Lower lobe of right lung (tissue), 2 donors: Measurements from ENCODE around the gene TCP10L. TPM values are rescaled to one million over a fixed set of nuclear protein-coding genes. Genes with fewer than 3 reads are reported as not detected.

ENCODE experiments used
- ATAC-seq, 2 donors: fragments of 200-7000 bp; cut with Tn5 transposase; one replicate each; pipeline ENCODE4 v1.9.1; 2020 to 2022; ENCODE audit warnings: mild to moderate bottlenecking in 2 of 2, moderate library complexity in 2 of 2
- DNase-seq: peaks from one replicate; pipeline ENCODE4 v3.0.0-alpha.2; 2020
- H3K27ac ChIP-seq: fragments of 200-600 bp; one replicate; pipeline ENCODE4 v1.8.0; 2022
- H3K27me3 ChIP-seq: fragments of 200-600 bp; one replicate; pipeline ENCODE4 v1.8.0; 2022; ENCODE audit warnings: low read depth
- H3K36me3 ChIP-seq: fragments of 200-600 bp; one replicate; pipeline ENCODE4 v1.8.0; 2022; ENCODE audit warnings: mild to moderate bottlenecking
- H3K4me1 ChIP-seq: fragments of 200-600 bp; one replicate; pipeline ENCODE4 v1.8.0; 2022
- H3K4me3 ChIP-seq: fragments of 200-600 bp; one replicate; pipeline ENCODE4 v1.8.0; 2022; ENCODE audit warnings: mild to moderate bottlenecking
- H3K9me3 ChIP-seq: fragments of 200-600 bp; one replicate; pipeline ENCODE4 v1.8.0; 2022
- intact Hi-C: fragments of 100-400 bp; cut with DNase I; formaldehyde crosslinking; loops from one replicate; pipeline ENCODE4 v1.11.0; 2022
- total RNA-seq: library from RNA; stranded (reverse); fragmentation: NEBNext Ultra II Directional; extraction: Animal tissue kit (Norgen Biotek cat#: 25700); gene quantifications from one replicate; pipeline ENCODE4 v1.2.1, GENCODE V29; 2021
- TF ChIP-seq, protein P1 (sequence below): fragments of 200-600 bp; IDR thresholded peaks from one replicate; pipeline ENCODE4 v1.8.0; 2022; ENCODE audit warnings: antibody characterized with exemption, mild to moderate bottlenecking
- donor health status: DM: no; HTN: yes; CAD: no; lungs with severe emphysema.

TCP10L gene
- total RNA-seq, 1 donor from 2014 or later = 0.71 TPM

- Histone ChIP-seq H3K4me1 (no peaks in the 10 kb centered on the region), H3K4me3 (no peak overlapping the region), H3K9me3 (no peaks in the 10 kb centered on the region), H3K27ac (no peak overlapping the region), H3K36me3 (no peaks in the 10 kb centered on the region), H3K27me3 (no peaks in the 10 kb centered on the region)
- ATAC-seq = no peak
- TF ChIP-seq, protein P1, sequence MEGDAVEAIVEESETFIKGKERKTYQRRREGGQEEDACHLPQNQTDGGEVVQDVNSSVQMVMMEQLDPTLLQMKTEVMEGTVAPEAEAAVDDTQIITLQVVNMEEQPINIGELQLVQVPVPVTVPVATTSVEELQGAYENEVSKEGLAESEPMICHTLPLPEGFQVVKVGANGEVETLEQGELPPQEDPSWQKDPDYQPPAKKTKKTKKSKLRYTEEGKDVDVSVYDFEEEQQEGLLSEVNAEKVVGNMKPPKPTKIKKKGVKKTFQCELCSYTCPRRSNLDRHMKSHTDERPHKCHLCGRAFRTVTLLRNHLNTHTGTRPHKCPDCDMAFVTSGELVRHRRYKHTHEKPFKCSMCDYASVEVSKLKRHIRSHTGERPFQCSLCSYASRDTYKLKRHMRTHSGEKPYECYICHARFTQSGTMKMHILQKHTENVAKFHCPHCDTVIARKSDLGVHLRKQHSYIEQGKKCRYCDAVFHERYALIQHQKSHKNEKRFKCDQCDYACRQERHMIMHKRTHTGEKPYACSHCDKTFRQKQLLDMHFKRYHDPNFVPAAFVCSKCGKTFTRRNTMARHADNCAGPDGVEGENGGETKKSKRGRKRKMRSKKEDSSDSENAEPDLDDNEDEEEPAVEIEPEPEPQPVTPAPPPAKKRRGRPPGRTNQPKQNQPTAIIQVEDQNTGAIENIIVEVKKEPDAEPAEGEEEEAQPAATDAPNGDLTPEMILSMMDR = no peak
- intact Hi-C loops = no loop called here
- DNase-seq = no peak
Measured at GRCh38 chr21:32574946-32575925, 10.1 kb downstream of the TCP10L start.

DNA sequence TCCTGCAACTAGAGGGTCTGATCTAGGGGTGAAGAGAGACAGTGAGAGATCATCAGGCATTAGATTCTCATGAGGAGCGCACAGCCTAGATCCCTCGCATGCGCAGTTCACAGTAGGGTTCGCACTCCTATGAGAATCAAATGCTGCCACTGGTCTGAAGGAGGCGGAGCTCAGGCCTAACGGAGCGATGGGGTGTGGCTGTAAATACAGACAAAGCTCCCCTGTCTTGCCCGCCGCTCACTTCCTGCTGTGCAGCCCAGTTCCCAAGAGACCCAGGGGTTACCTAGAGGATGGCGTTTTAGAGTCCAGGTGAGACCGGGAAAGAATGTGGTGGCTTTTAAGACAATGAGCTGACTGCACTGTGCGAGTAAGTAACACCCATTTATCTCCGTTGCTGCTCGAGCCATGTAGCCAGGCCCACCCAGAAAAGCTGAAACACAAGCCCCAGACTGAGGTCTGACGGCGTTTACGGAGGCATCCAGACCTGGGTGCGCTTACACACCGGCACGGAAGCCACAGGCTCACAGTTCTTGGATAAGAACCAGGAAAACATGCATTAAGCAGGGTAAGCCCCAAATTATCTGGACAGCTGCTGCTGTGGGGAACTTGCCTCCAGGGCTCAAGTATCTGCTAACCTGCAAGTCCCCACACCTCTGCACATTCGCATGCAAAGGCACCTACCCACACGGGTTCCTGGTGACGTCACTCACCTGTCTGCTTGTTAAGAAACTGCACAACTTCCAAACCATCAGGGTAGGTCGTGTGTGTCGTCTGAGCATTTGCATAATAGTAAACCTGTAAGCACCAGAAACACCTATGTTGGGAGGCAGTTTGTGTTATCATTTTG, 12.5 kb downstream of the TCP10L start:
- H3K4me3 ChIP-seq = no peak overlapping the region
- no peaks in the 10 kb centered on the region for H3K27me3 ChIP-seq
- H3K4me1 ChIP-seq = peaks cover 19% of the 10 kb centered on the region
- H3K9me3 ChIP-seq = no peaks in the 10 kb centered on the region
- no peak for ATAC-seq
- TF ChIP-seq, protein P1 = no peak
- no peaks in the 10 kb centered on the region for H3K36me3 ChIP-seq
- no peak for DNase-seq
- no peak overlapping the region for H3K27ac ChIP-seq
- intact Hi-C loops = no loop called here

DNA sequence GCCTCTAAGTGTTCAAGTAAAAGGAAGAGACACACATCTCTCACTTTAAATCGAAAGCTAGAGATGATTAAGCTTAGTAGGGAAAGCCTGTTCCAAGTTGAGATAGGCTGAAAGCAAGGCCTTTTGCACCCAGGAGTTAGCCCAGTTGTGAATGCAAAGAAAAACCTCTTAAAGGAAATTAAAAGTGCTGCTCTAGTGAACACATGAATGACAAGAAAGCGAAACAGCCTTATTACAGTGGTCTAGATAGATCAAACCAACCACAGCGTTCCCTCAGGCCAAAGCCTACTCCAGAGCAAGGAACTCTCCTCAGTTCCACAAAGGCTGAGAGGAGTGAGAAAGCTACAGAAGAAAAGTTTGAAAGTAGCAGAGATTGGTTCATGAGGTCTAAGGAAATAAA, 14.9 kb downstream of the TCP10L start:
- Histone ChIP-seq H3K4me1 (peaks cover 19% of the 10 kb centered on the region), H3K9me3 (no peaks in the 10 kb centered on the region), H3K4me3 (no peak overlapping the region), H3K36me3 (no peaks in the 10 kb centered on the region), H3K27ac (no peak overlapping the region), H3K27me3 (no peaks in the 10 kb centered on the region)
- intact Hi-C loops = no loop called here
- TF ChIP-seq, protein P1 = no peak
- ATAC-seq = no peak
- no peak for DNase-seq

DNA sequence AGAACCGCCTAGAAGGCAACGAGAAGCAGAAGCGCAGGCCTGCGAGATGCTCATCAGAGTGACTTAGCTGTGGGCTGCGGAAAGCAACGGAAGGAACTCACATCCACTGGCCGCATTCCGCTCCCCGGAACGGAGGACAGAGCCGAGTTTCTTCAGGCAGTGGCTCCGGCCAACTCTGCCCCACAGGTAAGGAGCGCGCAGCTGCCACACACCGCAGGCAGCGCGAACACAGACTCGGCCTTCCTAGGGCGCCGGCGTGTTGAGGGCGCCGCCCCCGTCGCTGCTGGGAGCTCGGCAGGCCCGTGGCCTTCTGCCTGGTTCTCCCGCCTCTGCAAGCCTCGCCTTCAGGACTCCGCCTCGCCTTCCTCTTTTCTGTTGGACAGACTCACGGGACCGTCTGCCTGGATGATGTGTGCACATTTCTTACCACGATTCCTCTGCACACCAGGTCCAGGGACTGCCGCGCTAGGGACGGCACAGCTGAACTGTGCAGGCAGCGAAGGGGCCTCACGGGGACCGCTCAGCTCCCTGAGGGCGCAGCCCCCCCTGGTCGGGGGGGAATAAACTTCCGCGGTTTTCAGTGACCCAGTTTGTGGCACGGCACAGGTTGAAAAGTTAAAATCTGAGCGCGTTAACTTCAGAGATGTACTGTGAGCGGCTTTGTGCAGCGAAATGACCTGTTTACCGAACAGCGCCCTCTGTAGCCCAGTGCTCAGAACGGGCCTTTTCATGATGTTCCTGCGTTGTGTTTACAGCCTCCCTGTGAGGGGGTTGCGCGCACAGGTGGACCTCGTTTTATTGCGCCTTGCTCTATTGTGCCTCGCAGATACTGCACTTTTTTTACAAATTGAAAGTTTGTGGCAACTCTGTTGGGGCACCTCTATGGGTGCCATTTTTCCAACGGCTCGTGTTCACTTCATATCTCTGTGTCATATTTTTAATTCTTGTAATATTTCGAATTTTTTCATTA, 15.8 kb downstream of the TCP10L start:
- Histone ChIP-seq H3K27me3 (no peaks in the 10 kb centered on the region), H3K9me3 (peaks cover 7% of the 10 kb centered on the region), H3K36me3 (no peaks in the 10 kb centered on the region), H3K4me3 (peak overlapping the region; percentile 70), H3K27ac (peak overlapping the region; percentile 87), H3K4me1 (peaks cover 19% of the 10 kb centered on the region)
- TF ChIP-seq, protein P1 = peak; percentile 86
- intact Hi-C loops = no loop called here
- peak; percentile 86 for DNase-seq
- peak; percentile 94 to 95 for ATAC-seq
